NCI-H510A (cell line): Measurements from ENCODE around the gene RETREG2.
"Not testable (repeated sequence)": the region's sequence is repeated elsewhere in the genome, so short reads cannot be mapped to it uniquely, and the experiment has no call there.

ENCODE experiments used
- DNase-seq: peaks from one replicate; lab custom pipeline; 2025; lab: John Stamatoyannopoulos, UW

Gene RETREG2

GRCh38 chr2:219197388-219197787, 19.3 kb downstream of the RETREG2 start:
- DNase-seq: no peak

- DNase-seq: no peak
Measured at GRCh38 chr2:219198974-219199373, 20.9 kb downstream of the RETREG2 start.

GRCh38 chr2:219199470-219200211, 21.6 kb downstream of the RETREG2 start:
- no peak for DNase-seq

- DNase-seq: not testable (repeated sequence)
Measured at GRCh38 chr2:219200502-219201326, 22.6 kb downstream of the RETREG2 start.

- not testable (repeated sequence) for DNase-seq
Measured at GRCh38 chr2:219201331-219201730, 23.3 kb downstream of the RETREG2 start.

- DNase-seq: no peak
Measured at GRCh38 chr2:219204425-219205164, 26.5 kb downstream of the RETREG2 start.

GRCh38 chr2:219205165-219205538, 27.1 kb downstream of the RETREG2 start:
- no peak for DNase-seq

- DNase-seq: no peak
Measured at GRCh38 chr2:219205981-219206327, 27.9 kb downstream of the RETREG2 start.

GRCh38 chr2:219206328-219207133, 28.5 kb downstream of the RETREG2 start, which contains the start of gene ZFAND2B:
Gene ZFAND2B, plus strand, starts transcription at chr2:219206782. Its CDS starts 206 bp downstream, at chr2:219206988.
- DNase-seq: peak; percentile 90

- no peak for DNase-seq
Measured at GRCh38 chr2:219207134-219207883, 29.2 kb downstream of the RETREG2 start.

GRCh38 chr2:219207884-219208740, 30.0 kb downstream of the RETREG2 start:
- DNase-seq: peak; percentile 20

GRCh38 chr2:219209236-219210195, 31.4 kb downstream of the RETREG2 start:
- no peak for DNase-seq

- no peak for DNase-seq
Measured at GRCh38 chr2:219210196-219210885, 32.3 kb downstream of the RETREG2 start.

GRCh38 chr2:219210886-219211362, 32.8 kb downstream of the RETREG2 start:
- no peak for DNase-seq

GRCh38 chr2:219213026-219213415, 34.9 kb downstream of the RETREG2 start:
- DNase-seq: no peak

GRCh38 chr2:219213486-219214071, 35.5 kb downstream of the RETREG2 start:
- DNase-seq: no peak

GRCh38 chr2:219214141-219214540, 36.1 kb downstream of the RETREG2 start:
- DNase-seq: no peak

- no peak for DNase-seq
Measured at GRCh38 chr2:219214786-219215185, 36.7 kb downstream of the RETREG2 start.
